HuH-7 (cell line): ENCODE measurements around the gene TRPM1.

Experiments
- DNase-seq: peaks from one replicate; pipeline ENCODE4 v3.0.0; 2011; ENCODE audit warnings: low spot score

TRPM1 gene

GRCh38 chr15:31101262-31102038, at the start of gene TRPM1:
Gene TRPM1 (minus strand): TSS chr15:31101725. CDS start chr15:31081355, 20,370 bp downstream.
- no peak for DNase-seq

- no peak for DNase-seq
These were observed 49.3 kb upstream of the TRPM1 start for GRCh38 chr15:31150732-31151231.

GRCh38 chr15:31149987-31150386, 48.5 kb upstream of the TRPM1 start:
- DNase-seq: no peak

GRCh38 chr15:31149088-31149505, 47.6 kb upstream of the TRPM1 start:
- DNase-seq: no peak

DNA sequence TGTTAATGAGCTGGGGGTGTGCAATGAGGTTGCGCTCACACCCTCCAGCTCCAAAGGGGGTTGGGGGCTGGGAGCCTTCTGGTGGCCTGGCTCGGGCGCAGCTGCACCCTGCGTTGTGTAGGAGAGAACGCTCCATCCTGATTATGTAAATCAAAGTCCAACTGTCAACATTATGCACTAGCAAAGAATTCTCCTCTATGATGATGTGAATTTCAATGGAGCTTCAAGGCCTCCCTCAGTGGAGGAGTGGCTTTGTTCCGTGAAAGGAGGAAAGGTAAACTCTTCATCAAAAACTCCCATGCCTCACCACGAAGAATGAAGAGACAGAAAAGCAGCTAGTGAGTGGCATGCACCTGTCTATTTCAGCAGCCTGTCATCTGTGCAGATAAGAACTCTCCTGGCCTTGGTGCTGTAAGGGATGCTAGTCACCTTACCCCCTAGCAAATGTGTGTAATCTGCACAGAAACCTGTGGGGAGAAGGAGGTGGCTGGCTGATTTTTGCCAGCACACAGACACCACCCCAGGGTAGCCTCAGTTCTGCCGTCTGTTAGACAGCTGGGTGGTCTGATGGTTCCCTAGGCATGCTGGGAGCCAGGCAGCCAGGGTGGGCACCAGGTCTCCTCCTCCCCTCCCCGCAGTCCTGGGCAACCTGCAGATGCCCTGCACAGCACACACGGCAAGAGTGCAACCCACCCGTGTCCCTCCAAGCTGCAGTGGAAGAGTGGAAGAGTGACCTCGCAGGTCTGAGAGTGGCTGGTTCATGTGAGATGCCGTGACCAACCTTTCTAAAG, 47.0 kb upstream of the TRPM1 start:
- no peak for DNase-seq

DNA sequence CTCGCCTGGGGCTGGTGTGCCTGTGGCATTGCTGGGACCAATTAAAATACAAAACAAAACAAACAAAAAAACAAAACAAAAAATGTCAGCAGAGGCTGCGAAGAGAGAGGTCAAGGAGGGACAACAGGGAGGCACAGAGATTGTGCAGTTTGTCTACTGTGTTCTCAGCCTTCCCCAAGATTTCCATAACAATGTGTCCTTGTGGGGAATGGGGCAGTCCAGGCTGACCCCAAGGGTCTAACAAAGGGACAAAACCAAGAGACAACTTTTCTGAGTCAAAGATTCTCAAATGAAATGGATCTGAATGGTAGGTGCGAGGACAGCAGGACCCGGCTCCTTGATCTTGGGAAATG, 46.4 kb upstream of the TRPM1 start:
- DNase-seq: no peak

DNA sequence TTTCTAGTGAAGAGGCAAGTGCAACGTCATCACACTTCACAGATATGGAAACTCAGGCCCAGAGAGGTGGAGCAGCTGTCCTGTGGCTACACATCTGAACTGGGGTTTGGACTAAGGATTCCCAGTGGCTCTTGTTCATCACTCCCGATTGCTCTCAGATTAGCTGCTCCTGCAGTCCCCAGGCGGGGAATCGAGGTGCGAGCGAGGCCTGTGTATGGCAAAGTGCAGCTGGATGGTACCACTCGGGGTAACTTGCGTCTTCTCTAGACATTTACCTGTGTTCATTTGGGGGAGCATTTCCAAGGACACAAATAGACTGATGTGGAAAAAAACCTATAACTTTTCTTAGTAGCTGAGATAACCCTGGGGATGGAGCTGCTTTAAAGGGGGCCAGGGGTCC, 45.9 kb upstream of the TRPM1 start:
- DNase-seq: no peak

GRCh38 chr15:31145271-31145911, 43.9 kb upstream of the TRPM1 start:
- no peak for DNase-seq

DNA sequence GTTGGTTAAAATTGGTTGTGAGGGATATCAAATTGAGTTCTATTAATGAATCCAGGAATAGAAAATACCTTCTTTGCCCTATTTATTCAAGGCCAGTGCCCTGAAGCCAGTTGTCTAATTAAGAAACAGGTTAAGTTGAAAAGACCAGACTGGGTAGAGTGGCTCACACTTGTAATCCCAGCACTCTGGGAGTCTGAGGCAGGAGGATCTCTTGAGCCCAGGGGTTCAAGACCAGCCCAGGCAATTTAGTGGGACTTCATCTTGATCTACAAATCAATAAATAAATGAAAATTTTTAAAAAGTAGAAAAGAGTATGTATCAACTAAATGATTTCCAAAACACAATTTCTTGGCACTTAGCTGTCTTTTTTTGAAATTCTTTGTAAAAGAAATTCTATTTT, 40.3 kb upstream of the TRPM1 start:
- no peak for DNase-seq

DNA sequence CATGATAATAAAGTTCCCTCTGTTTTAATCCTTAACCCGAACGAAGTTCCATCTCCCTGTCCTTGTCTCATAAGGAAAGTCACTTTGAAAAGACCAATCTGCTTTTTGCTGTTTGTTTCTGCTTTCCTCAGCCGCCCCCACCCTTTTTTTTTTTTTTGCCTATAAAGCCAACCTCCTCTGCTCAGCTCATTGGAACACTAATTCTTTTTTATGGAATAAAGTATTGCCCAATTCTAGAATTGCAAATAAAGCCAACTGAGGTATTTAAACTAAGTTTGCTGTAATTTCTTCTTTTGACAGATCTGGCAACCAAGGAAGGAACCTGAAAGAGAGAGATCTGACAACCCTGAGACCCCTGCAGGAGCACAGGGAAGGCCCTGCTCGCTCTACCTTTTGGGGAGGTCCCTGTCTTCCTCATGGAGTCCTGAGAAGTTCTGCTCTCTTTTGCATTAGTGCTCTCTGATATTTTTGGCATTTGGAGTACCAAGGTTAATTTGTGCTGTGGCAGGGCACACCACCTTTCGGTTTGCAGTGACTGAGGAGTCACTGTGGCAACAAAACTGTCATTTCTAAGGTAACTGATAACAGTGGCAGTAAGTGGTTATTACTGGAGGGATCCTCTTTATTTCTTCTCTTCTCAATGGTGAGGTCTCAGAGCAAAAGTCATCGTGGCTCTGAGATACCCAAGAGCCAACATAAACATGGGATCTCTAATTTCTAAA, 35.2 kb upstream of the TRPM1 start:
- no peak for DNase-seq

GRCh38 chr15:31136016-31136415, 34.5 kb upstream of the TRPM1 start:
- DNase-seq: peak; percentile 42

- DNase-seq: no peak
These were observed 34.0 kb upstream of the TRPM1 start for GRCh38 chr15:31135523-31135922.

GRCh38 chr15:31133890-31134289, 32.4 kb upstream of the TRPM1 start:
- no peak for DNase-seq

DNA sequence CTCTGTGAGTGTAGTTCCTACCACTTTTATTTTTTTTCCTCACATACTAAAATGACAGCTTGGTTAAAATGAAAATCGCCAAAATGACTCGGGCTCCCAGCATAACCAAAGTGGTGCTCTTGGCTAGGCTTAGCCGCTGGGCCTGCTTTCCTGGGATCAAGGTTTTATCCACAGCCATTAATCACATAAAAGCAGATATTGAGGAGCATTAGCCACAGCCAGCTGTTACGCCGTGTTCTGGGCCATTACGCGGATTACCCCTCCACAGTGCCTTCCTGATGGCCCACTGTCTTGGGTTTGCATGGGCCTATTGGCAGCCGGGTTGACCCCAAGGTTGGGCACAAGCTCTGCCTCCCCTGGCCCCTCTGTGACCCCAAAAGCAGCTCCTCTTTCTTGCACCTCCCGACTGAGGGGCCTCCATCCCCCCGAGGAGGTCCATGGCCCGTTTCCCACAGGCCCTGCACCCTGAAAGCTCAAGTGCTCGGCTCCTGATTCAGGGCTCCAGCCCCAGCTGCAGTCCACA, 30.4 kb upstream of the TRPM1 start:
- DNase-seq: no peak

DNA sequence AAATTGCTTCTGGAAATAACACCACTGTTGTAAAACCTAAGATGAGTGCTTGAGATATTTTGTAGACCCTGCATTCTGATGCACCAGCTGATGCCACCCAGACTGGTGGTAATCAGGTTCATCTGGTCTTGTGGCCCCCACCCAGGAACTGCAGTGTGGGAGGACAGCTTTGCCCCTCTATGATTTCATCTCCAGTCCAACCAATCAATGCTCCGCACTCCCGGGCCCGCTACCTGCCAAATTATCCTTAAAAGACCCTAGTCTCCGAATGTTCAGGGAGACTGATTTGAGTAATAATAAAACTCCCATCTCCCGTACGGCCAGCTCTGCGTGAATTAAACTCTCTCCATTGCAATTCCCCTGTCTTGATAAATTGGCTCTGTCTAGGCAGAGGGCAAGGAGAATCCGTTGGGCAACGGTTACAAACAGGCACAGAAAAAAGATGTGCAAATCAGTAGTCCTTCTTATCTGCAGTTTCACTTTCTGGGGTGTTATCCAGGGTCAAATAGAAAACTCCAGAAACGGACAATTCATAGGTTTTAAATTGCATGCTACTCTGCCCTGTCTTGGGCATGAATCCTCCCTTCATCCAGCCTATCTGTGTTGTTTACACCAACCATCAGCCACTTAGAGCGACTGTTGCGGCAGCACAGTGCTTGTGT, 29.2 kb upstream of the TRPM1 start:
- no peak for DNase-seq

DNA sequence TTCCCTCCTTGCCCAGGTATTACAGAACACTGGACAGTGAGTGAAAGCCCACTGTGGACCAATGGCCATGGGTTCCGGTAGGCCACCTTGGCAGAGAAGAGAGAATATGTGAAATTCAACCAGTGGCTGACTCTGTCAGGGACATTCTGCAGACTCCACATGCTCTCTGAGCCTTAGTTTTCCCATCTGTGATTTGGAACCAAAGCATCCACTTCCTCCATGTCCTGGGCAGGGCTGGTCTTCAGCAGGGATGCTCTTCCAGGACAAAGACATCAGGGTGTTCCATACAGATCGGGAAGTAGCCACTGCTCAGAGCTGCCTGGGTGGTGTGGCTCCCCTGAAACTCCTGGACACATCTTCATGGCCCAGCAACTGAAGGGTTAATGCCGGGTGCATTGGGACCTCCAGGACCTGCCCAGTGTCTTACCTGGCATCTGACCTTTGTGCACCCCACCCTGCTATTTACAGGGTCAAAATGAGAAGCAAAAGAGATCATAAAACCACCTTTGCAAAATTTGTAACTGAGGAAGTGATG, 28.3 kb upstream of the TRPM1 start:
- no peak for DNase-seq

DNA sequence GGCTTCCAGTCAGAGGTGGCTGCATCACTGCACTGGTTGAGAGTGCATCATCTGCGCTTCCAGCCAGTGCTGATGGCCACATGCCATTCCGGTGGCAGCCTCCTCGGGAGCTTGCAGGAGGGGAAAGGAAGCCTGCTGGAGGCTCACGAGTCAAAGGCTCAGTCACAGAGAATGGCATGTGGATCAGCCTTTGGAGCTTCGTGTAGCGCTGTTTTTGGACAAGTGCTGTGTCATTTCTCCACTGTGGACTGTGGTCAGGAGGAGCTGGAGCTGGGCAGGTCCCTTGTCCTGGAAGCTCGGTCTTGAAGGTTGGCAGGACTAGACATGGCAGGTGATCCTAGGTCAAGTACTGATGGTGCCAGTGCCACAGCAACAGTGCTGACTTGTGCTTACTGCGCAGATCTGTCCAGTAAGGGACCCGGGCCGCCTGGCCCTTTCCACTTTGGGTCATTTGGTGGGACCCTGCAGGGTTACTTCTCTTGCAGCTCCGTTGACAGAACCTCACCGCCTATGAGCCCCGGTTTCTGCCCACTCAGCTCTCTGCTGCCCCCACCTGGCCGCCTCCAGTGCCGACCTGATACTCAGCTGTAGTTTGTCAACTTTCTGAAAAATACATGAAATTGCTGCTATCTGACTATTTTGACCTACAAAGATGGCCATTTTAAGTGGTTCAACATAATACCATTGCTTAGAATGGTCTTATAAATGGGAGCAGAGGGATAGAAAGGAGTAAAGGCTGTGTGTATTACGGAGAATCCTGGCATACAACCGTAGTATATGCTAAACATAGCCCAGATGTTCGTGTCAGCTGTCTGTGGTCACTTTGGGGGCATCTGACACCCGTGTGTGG, 27.6 kb upstream of the TRPM1 start:
- peak; percentile 48 for DNase-seq

DNA sequence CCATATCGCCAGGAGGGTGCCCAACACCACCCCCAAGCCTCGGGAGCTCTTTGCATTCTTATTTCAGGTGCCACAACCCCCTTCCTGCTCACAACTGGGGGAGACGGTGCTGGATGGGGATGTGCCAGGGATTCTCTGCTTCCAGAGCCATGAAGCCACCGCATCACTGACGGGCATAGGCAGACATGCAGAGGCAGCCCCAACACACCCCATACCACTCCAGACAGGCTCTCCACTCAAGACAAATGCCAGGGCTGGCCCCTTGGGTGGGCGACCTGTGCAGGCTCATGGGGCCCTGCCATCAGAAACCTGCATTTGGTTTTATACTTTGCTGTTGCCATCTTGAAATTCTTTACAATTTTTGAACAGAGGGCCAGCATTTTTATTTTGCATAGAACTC, 27.0 kb upstream of the TRPM1 start:
- no peak for DNase-seq

DNA sequence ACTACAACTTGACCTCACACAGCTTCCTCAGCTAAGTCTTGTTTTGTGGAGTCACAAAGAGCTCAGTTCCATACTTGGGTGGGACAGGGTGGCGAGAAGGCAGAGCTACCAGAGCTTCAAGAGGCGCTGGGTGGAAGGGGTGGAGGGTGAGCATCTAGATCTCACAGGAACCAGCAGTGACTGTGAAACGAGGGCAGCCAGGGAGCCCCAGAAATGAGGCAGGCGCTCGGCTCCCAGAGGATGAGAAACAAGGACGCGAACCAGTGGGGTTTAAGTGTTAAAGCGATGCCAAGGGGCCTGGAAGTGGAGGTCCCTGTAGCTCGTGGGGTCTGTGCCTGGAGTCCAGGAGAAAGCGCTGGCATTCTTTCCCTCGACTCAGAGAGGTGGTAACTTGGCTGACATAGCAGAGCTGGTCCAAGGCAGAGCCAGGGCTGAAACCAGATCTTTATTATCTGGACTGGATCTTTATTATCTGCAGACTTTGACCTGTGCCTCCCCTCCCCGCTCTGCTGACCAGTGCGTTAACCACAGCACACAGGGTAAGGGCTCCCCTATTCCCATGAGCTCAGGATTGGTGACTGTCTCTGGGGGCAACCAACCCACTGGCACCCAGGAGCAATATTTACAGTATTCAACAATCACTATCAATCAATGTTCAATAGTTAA, 26.2 kb upstream of the TRPM1 start:
- peak; percentile 43 for DNase-seq

GRCh38 chr15:31125061-31125460, 23.5 kb upstream of the TRPM1 start:
- DNase-seq: no peak
